Measurements from ENCODE around the gene PRKAA2.

Gene PRKAA2

DNA sequence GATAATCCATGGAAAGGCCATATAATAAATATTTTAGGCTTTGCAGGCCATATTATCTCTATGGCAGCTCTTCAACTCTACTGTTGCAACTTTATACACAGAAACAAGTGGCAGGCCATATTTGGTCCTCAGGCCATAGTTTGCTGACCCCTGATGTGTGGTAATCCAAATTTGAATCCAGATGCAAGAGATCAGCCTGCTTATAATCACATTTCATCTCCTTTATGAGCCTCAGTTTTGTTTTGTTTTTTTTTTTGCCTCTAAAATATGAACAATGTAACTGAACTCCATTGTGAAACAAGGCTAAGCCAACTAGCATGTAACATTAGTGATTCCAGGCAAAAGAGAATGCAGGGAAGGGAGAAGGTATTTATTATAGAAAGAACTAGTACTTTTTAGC lies 81.6 kb downstream of the PRKAA2 start:
- DNase-seq: no peak

DNA sequence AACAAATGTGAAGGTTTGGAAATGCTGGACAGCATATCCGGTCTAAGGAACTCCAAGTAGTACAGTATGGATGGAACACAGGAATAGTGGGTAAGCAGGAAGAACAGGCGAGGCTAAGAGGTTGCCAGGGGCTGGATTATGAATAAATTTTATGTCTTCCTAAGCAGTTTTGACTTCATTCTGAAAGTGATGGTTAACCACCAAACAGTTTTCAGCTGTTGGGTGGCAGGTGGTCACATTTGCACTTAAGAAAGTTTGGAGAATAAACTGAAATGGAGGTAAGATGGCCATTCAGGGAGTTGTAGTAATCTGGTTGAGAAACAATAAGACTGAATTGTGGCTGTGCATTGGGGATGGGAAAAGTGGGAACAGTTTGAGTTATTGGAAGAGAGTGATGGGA lies 83.8 kb downstream of the PRKAA2 start:
- DNase-seq: no peak

DNA sequence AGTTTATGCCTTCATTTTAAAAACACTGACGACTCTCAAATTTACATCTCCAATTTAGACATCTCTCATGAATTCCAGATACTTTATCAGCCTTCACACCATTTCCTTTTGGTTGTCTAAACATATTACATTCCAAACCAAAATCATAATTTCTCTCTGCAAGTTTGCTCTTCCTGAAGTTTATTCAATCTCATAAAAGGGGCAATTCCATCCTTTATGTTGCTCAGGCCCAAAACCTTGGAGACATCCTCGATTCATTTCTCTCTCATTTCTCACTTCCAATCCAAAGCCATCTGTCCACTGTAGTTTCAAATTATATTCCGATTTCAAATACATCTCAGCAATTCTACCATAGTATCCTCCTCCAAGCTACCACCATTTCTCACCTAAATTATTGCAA lies 100.1 kb downstream of the PRKAA2 start:
- no peak for DNase-seq

DNA sequence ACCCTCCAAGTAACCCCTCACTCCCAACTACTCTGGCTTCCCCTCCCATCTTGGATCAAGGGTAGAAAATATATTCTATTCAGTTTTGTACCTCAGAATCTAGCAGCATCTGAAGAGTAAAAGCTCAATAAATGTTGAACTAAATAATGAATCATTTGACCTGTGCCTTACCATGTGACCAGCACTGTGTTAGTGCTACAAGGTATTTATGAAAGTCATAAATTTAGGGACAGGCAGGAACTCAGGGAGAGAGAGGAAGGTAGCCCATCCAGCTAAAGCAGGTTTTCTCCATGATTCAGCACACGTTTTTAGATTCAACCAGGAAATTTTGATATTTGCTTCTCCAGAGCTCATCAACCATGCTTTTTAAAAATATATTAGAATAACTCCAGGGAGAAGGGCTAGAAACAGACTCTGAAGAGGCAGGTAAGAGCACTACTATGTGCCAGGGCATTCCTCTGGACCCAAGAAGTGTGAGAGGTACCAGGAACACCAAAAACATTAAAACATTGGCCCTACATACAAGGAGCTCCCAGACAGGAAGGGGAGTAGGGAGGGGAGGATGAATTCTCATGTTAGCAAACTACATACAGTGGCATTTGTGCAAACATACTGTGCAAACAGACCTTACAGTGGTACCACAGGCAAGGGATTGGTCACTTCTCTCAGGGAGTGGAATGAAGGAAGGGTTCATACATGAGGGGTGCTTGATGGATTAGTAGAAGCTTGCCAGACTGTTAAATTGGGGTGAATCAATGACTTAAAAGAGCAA lies 109.8 kb downstream of the PRKAA2 start:
- DNase-seq: no peak

DNA sequence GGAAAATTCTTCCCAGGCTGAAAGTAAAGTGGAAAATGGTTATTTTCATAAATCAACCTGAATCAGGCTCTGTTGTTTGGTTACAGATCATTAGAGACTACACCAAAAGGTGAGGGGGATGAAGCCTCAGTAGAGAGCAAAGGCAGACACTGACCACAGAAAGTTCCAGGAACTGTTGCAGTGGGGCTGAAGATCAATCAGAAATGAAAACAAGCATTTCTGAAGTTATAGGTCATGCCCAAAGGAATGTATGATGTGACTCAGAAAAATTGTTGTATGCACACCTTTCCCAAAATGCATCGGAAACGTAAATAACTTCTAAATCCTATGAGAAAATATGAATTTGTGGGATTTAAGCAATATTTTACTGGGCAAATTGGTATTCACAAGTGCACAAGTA lies 110.8 kb downstream of the PRKAA2 start:
- DNase-seq: no peak

DNA sequence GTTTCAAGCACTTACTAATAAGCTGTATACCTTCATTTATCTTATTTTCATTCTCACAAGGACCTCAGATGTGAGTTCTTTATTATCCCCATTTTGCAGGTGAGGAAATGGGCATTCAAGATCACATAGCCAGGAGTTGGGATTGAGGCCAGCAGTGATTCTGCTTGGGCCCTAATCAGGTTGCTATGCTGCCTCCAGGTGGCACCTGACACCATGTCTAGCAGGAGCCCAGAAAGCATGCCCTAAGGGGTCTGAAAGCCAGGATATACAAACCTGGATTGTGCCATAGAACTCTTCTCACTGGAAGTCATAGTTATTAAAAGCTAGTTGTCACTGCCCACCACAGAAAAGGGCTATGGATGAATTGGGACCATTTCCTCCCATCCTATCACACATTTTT lies 113.0 kb downstream of the PRKAA2 start:
- no peak for DNase-seq

DNA sequence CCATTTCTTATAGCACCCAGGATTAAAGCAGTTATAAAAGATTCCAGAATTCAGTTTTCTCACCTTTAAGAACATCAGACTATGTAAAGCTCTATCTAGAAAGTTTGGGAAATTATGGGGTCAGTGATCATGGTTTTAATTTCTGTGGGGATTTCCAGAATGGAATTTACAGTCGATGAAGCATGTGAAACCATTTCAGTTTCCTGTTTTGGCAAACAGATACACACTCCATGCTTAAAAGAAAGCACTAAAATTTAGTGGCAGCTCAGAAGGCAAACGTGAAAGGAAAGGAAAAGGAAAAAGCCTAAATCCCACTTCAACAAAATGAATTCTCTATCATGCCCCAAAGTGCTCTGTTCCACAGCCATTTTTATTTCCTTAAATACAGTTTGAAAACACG lies 113.7 kb downstream of the PRKAA2 start:
- no peak for DNase-seq
